HG03108 (cell line): ENCODE measurements around the gene RNASE13.
"Not testable (repeated sequence)": the region's sequence is repeated elsewhere in the genome, so short reads cannot be mapped to it uniquely, and the experiment has no call there.

Experiments
- ATAC-seq: cut with Tn5 transposase; IDR thresholded peaks from one replicate; pipeline ENCODE4 v1.9.1; 2021; ENCODE audit warnings: moderate library complexity; ENCODE audit not compliant: unreplicated experiment

The RNASE13 gene

GRCh38 chr14:20996521-20996920 is 38.1 kb downstream of the RNASE13 start:
- no peak for ATAC-seq

- ATAC-seq, result peak; percentile 93
Observed at GRCh38 chr14:20989787-20990600, 44.6 kb downstream of the RNASE13 start, which contains the start of gene METTL17. Gene METTL17, plus strand, starts transcription at chr14:20989980. Its CDS starts 23 bp downstream, at chr14:20990003.

- no peak for ATAC-seq
Observed at GRCh38 chr14:20989471-20989786, 45.2 kb downstream of the RNASE13 start.

- no peak for ATAC-seq
Observed at GRCh38 chr14:20988717-20989470, 45.7 kb downstream of the RNASE13 start.

- ATAC-seq, result no peak
Observed at GRCh38 chr14:20986811-20987210, 47.8 kb downstream of the RNASE13 start.

- not testable (repeated sequence) for ATAC-seq
Observed at GRCh38 chr14:20985650-20986049, 49.0 kb downstream of the RNASE13 start.
